Body of pancreas (tissue), 4 donors: ENCODE data around the gene KRTAP4-8.

Experiments used
- CTCF ChIP-seq, 7 experiments: fragments of 450-650 bp in 4 of 7; fragments of 200-600 bp in 3 of 7; sonication (generic) in 3 of 7; IDR thresholded peaks; one replicate each; pipeline ENCODE4 v1.5.1; 2016 to 2019; ENCODE audit warnings: antibody characterized with exemption in 7 of 7
- POLR2A ChIP-seq, 3 donors: fragments of 450-650 bp; IDR thresholded peaks; one replicate each; pipeline ENCODE4 v1.6.1; 2016; ENCODE audit warnings: antibody characterized with exemption in 3 of 3, mild to moderate bottlenecking in 2 of 3

DNA sequence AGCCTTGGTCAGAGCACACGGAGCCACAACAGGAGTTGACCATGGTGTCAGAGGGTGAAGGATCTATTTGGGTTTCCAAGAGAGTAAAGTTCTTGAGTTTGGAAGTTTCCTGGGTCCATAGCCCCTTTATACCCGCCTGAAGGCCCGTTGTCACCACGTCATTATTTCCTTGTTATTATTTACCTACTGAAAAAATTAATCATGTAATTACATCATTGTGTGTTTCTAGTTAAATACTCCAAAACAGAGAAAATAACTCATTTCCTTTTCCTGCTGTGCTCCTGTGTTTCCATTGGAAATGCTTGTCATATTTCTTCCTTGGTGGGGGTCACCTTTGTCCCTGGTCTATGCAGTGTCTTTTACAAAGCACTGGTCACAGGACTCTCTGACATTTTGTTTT is at the start of gene KRTAP4-8:
- TF ChIP-seq CTCF (IDR thresholded peaks at IDR 0.05) (no peak), POLR2A (IDR thresholded peaks at IDR 0.05) (no peak)
